ENCODE results near the gene RIMS4. TPM values are rescaled to one million over a fixed set of nuclear protein-coding genes. Genes with fewer than 3 reads are reported as not detected.

The RIMS4 gene
- total RNA-seq, 3 donors from 2014 or later = 0.03 to 0.15 TPM; not detected in 1

DNA sequence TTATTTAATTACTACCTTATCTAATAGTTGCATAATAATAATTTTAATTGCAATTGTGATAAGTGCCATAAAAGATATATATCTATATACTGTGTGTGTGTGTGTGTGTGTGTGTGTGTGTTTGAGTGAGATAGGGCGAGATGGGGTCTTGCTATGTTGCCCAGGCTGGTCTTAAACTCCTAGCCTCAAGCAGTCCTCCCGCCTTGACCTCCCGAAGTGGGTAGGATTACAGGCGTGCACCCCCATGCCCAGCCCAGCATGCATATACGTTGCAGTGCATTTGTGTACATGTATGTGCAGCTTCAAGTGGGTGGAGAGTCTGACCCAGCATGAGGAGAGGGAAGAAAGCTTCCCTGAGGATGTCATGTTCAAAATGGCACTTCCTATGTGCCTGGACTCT lies 4.6 kb upstream of the RIMS4 start:
- Mint-ChIP-seq H3K9me3 (no peaks in the 10 kb centered on the region), H3K27me3 (ENCODE audit: low read depth) (peaks cover 16% of the 10 kb centered on the region), H3K36me3 (ENCODE audit: insufficient read depth) (no peaks in the 10 kb centered on the region), H3K4me1 (ENCODE audit: low read depth) (peaks cover 7% of the 10 kb centered on the region), H3K4me3 (no peak overlapping the region)
- no peak for ATAC-seq
- no peak for DNase-seq

DNA sequence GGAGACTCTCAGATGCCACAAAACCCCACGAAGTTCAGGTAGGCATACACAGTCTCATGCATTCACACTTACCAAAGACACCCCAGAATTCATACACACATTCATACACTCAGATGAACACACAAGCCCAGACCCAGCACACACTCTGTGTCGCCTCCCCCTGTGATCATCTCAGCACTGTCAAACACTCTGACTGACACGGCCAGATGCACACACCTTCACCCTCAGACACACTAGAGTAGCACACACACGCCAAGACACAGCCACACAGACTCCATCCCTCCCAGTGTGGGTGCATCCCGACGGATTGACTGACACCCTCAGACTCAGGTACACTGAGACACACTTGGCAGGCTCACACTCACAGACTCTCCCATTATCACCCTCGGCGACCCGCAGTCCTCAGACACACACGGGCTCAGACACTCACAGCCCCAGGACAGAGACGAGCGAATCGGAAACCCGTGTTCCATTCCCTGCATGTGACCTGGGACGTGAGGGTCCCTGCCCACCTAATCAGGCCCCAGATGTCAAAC lies 872 bp upstream of the RIMS4 start:
- DNase-seq (no peak), ATAC-seq (no peak)
- H3K4me3 Mint-ChIP-seq = peak overlapping the region; percentile 39
- H3K27me3 Mint-ChIP-seq (ENCODE audit: low read depth) = peaks cover 53% of the 10 kb centered on the region
- H3K36me3 Mint-ChIP-seq (ENCODE audit: insufficient read depth) = no peaks in the 10 kb centered on the region
- no peaks in the 10 kb centered on the region for H3K9me3 Mint-ChIP-seq
- H3K4me1 Mint-ChIP-seq (ENCODE audit: low read depth) = peaks cover 13% of the 10 kb centered on the region

DNA sequence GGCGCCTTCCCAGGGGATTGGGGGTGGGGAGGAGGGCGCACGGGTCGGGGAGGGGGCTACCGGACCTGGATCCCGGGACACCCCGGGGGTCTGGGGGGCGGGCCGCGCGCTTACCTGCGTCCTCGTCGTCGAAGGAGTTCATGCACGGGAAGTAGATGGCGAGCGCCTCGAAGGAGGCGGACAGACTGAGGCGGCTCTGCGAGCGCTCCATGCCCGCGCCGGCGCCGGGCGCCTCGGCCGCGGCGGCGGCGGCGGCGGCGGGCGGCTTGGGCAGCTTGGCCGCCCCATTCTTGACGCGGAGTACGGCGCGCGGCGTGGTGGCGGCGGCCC lies 320 bp downstream of the RIMS4 start:
- Mint-ChIP-seq H3K27me3 (ENCODE audit: low read depth) (peaks cover 61% of the 10 kb centered on the region), H3K4me3 (no peak overlapping the region), H3K9me3 (no peaks in the 10 kb centered on the region), H3K36me3 (ENCODE audit: insufficient read depth) (no peaks in the 10 kb centered on the region), H3K4me1 (ENCODE audit: low read depth) (peaks cover 13% of the 10 kb centered on the region)
- ATAC-seq = peak in 1 of 2 donors; percentile 34
- DNase-seq = no peak

DNA sequence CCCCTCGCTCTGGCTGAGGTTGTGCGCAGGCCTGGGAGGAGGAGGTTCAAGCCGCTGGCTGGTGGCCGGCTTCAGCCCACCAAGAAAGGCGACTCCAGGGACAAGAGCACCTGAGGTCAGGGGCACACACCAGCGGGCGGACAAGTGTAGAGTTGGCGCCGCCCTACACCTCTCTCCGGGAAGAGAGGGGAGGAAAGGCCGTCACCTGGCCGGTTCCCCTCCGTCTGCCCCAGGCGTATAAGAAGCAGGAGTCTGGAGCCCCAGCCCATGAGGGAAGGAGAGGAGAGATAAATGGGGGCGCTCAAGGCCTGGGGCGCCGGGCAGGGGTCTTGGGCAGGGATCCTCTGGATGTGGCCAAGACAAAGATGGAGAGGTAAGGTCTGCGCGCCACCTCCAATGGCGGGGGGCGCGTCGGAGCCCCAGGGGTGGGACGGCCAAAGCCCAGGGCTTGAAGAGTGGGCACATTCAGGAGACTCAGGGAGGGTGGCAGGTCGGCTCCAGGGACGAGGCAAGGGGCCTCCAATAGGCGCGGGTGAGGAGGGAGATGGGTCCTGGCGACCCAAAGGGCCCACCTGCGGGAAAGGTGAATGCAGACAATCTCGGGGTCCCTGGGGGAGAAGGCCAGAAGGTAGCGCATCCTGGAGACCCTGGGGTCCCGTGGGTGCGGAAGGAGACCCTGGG lies 826 bp downstream of the RIMS4 start:
- ATAC-seq (no peak), DNase-seq (no peak)
- Mint-ChIP-seq H3K27me3 (ENCODE audit: low read depth) (peaks cover 66% of the 10 kb centered on the region), H3K36me3 (ENCODE audit: insufficient read depth) (no peaks in the 10 kb centered on the region), H3K9me3 (no peaks in the 10 kb centered on the region), H3K4me1 (ENCODE audit: low read depth) (peaks cover 13% of the 10 kb centered on the region), H3K4me3 (peak overlapping the region; percentile 55)

DNA sequence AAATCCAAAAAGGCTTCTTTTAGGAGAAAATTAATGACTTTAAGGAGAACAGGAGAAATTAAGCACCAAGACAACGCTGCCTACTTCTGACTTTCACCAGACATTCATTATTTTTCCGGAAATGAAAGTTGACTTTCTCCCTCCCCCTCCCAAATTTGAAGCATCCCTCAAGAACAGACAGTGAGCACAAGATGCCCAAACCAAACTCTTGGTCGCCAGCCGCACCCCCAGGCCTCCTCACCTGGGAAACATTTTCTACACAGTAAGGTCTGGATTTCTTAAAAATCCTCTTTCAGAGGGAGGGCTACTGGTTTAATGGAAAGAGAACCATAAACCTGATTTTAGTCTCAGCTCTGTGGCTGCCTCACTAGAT lies 2.7 kb downstream of the RIMS4 start:
- peaks cover 13% of the 10 kb centered on the region for H3K4me1 Mint-ChIP-seq (ENCODE audit: low read depth)
- H3K9me3 Mint-ChIP-seq = no peaks in the 10 kb centered on the region
- DNase-seq (no peak), ATAC-seq (no peak)
- peaks cover 69% of the 10 kb centered on the region for H3K27me3 Mint-ChIP-seq (ENCODE audit: low read depth)
- H3K4me3 Mint-ChIP-seq = no peak overlapping the region
- no peaks in the 10 kb centered on the region for H3K36me3 Mint-ChIP-seq (ENCODE audit: insufficient read depth)

DNA sequence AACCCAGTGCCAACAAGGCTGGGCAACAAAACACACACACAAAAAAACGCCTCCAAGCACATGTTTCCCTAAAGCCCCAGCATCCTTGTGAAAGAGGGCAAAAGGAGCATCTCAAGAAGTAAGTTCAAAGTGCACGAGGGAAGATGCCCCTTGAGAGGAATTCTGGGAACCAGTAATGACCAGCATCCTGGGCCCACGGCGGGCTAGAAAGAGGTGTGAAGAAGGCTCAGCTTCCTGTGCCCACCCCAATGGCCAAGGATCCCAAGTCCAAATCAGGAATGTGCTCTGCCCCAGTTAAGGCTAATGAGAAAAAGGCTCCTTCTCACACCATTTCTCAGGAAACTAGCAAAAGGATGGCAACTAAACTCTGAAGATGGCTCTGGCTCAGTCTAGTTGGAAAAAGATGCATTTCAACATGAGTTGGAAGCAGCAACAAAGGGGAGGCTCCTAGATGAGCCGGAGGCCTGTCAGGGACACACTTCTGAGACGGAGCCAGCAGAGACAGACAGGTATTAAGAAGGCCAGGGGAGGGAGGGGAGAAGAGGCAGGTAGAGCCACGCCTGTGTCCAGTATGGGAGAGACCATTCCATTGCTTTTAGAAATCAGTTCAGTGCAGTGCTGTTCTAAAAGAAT lies 3.2 kb downstream of the RIMS4 start:
- H3K4me3 Mint-ChIP-seq = no peak overlapping the region
- DNase-seq (no peak), ATAC-seq (no peak)
- no peaks in the 10 kb centered on the region for H3K9me3 Mint-ChIP-seq
- H3K4me1 Mint-ChIP-seq (ENCODE audit: low read depth) = peaks cover 13% of the 10 kb centered on the region
- H3K36me3 Mint-ChIP-seq (ENCODE audit: insufficient read depth) = no peaks in the 10 kb centered on the region
- H3K27me3 Mint-ChIP-seq (ENCODE audit: low read depth) = peaks cover 67% of the 10 kb centered on the region

- Mint-ChIP-seq H3K4me1 (ENCODE audit: low read depth) (peaks cover 10% of the 10 kb centered on the region), H3K27me3 (ENCODE audit: low read depth) (peaks cover 61% of the 10 kb centered on the region), H3K9me3 (no peaks in the 10 kb centered on the region), H3K4me3 (no peak overlapping the region), H3K36me3 (ENCODE audit: insufficient read depth) (no peaks in the 10 kb centered on the region)
- DNase-seq (no peak), ATAC-seq (no peak)
Measured at GRCh38 chr20:44805979-44806620, 4.2 kb downstream of the RIMS4 start.

- no peak for DNase-seq
- Mint-ChIP-seq H3K4me3 (no peak overlapping the region), H3K36me3 (ENCODE audit: insufficient read depth) (no peaks in the 10 kb centered on the region), H3K9me3 (no peaks in the 10 kb centered on the region), H3K4me1 (ENCODE audit: low read depth) (peaks cover 6% of the 10 kb centered on the region), H3K27me3 (ENCODE audit: low read depth) (peaks cover 56% of the 10 kb centered on the region)
- ATAC-seq = no peak
Measured at GRCh38 chr20:44805335-44805978, 4.9 kb downstream of the RIMS4 start.

GRCh38 chr20:44803383-44803941 lies 6.9 kb downstream of the RIMS4 start:
- Mint-ChIP-seq H3K36me3 (ENCODE audit: insufficient read depth) (no peaks in the 10 kb centered on the region), H3K27me3 (ENCODE audit: low read depth) (peaks cover 43% of the 10 kb centered on the region), H3K4me3 (no peak overlapping the region), H3K9me3 (no peaks in the 10 kb centered on the region), H3K4me1 (ENCODE audit: low read depth) (no peaks in the 10 kb centered on the region)
- ATAC-seq = no peak
- DNase-seq = no peak

GRCh38 chr20:44802702-44803101 lies 7.6 kb downstream of the RIMS4 start:
- H3K36me3 Mint-ChIP-seq (ENCODE audit: insufficient read depth) = no peaks in the 10 kb centered on the region
- H3K4me1 Mint-ChIP-seq (ENCODE audit: low read depth) = no peaks in the 10 kb centered on the region
- no peak overlapping the region for H3K4me3 Mint-ChIP-seq
- no peaks in the 10 kb centered on the region for H3K9me3 Mint-ChIP-seq
- ATAC-seq (no peak), DNase-seq (no peak)
- H3K27me3 Mint-ChIP-seq (ENCODE audit: low read depth) = peaks cover 35% of the 10 kb centered on the region

DNA sequence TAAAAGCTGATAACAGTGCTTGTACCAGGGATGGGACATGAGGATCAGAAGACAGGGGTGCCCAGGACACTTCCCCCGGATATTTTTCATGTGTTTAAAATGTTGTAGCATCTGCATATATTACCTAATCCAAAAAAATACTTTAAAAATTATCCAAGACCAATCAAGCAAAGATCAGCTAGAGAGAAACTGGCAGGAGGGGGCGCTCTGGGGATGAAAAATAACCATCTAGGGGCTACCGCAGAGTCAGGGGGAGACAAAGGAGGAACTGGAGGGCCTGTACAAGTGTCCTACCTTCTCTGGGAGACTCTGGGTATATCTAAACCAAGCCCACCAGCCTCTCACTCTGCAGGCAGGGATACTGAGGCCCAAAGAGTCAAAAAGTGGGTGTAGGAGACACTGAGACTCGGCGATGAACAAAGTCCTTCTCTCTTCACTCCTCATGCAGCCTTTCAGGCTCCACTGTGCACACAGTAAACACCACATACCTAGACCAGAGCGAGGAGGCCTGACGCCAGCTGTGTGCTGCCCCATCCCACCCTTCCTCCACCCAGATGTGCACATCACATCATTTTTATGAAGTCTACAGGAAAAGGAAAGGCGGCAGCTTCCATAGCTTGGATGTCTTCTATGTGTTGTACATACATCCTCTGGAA lies 9.8 kb downstream of the RIMS4 start:
- Mint-ChIP-seq H3K36me3 (ENCODE audit: insufficient read depth) (no peaks in the 10 kb centered on the region), H3K27me3 (ENCODE audit: low read depth) (peaks cover 24% of the 10 kb centered on the region), H3K4me1 (ENCODE audit: low read depth) (no peaks in the 10 kb centered on the region), H3K9me3 (no peaks in the 10 kb centered on the region), H3K4me3 (no peak overlapping the region)
- DNase-seq = no peak
- no peak for ATAC-seq

- H3K36me3 Mint-ChIP-seq (ENCODE audit: insufficient read depth) = no peaks in the 10 kb centered on the region
- H3K27me3 Mint-ChIP-seq (ENCODE audit: low read depth) = peaks cover 20% of the 10 kb centered on the region
- ATAC-seq (no peak), DNase-seq (no peak)
- H3K4me3 Mint-ChIP-seq = no peak overlapping the region
- H3K9me3 Mint-ChIP-seq = no peaks in the 10 kb centered on the region
- H3K4me1 Mint-ChIP-seq (ENCODE audit: low read depth) = no peaks in the 10 kb centered on the region
Measured at GRCh38 chr20:44799691-44800090, 10.7 kb downstream of the RIMS4 start.

DNA sequence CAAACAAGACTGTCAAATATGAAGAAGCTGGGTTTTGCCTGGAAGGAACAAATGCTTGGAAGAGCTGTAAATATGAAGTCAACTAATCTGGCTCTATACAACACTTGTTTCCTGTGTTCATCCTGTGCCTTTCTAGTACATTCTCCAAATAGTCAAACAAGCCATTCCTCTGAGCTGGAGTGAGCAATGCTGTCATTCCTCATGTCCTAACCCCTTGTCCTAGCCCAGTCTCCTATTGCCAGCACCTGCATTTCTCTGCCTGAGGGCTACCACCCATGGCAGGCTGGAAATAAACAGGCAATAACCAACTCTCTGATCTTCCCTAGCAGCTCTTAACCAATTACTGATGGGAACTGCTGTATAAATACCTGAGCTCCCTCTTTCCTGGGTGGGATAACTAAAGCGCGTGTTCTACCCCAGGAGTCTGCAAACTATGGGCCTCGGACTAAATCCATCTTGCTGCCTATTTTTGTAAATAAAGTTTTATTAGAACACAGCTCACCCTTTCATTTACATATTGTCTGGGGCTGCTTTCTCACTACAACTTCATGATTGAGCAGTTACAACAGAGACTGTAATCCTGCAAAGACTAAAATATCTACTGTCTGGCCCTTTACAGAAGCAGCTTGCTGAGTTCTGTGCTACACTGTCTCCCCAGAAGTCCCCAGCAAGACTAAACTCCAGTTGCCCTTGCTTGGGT lies 13.4 kb downstream of the RIMS4 start:
- ATAC-seq (no peak), DNase-seq (no peak)
- H3K9me3 Mint-ChIP-seq = no peaks in the 10 kb centered on the region
- peaks cover 11% of the 10 kb centered on the region for H3K27me3 Mint-ChIP-seq (ENCODE audit: low read depth)
- H3K4me3 Mint-ChIP-seq = no peak overlapping the region
- no peaks in the 10 kb centered on the region for H3K36me3 Mint-ChIP-seq (ENCODE audit: insufficient read depth)
- no peaks in the 10 kb centered on the region for H3K4me1 Mint-ChIP-seq (ENCODE audit: low read depth)
